GM19324 (cell line): Measurements from ENCODE around the gene TFRC.
"Not testable (repeated sequence)": the region's sequence is repeated elsewhere in the genome, so short reads cannot be mapped to it uniquely, and the experiment has no call there.

Experiments
- ATAC-seq: cut with Tn5 transposase; IDR thresholded peaks from one replicate; pipeline ENCODE4 v1.9.1; 2021; ENCODE audit warnings: mild to moderate bottlenecking, moderate library complexity; ENCODE audit not compliant: unreplicated experiment, low FRiP score

TFRC gene

GRCh38 chr3:196050597-196050996 lies 31.3 kb downstream of the TFRC start:
- ATAC-seq = no peak

DNA sequence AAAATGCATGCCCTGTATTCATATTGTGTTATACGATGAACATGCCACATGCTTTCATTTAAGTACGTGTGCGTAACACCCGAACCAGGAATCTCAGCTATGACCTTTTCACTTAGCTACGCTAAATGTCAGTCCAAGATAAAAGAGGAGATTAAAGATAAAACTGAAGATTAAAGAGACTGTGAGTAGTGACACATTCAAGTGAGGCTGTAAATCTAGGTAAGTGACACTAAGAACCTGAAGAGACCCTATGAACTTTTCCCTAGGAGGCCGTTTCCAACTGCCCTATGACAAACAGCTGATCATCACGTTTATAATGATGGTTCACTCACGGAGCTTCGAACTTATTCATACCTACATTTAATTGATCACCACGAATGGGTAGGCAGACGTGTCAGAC lies 32.2 kb downstream of the TFRC start:
- no peak for ATAC-seq

GRCh38 chr3:196048922-196049598 lies 32.8 kb downstream of the TFRC start:
- no peak for ATAC-seq

DNA sequence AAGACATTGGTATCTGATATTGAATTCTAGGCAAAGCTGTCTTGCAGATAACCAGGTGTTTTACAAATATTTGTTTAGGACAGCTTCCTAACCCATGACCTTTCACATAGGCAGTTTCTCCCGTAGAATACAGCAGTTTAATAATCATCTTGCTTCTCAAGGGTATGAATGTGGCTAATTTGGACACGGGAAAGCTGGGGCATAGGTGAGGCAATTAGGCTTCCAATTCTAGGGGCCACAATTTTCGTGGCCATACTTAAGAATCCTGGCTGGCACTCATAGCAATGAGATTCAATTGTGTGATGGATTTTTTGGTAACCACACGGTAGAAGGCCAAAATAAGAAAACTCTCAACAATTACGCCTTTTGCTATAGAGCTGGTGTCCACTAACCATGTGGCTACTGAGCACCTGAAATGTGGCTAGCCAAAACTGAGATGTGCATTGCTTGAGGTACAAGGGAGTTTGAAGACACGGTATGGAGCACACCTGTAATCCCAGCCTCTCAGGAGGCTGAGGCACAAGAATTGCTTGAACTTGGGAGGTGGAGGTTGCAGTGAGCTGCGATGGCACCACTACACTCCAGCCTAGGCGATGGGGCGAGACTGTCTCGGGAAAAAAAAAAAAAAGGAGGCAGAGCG lies 34.4 kb downstream of the TFRC start:
- no peak for ATAC-seq

GRCh38 chr3:196044513-196044912 lies 37.4 kb downstream of the TFRC start:
- no peak for ATAC-seq

- ATAC-seq = no peak
Measured at GRCh38 chr3:196042673-196043072, 39.2 kb downstream of the TFRC start.

DNA sequence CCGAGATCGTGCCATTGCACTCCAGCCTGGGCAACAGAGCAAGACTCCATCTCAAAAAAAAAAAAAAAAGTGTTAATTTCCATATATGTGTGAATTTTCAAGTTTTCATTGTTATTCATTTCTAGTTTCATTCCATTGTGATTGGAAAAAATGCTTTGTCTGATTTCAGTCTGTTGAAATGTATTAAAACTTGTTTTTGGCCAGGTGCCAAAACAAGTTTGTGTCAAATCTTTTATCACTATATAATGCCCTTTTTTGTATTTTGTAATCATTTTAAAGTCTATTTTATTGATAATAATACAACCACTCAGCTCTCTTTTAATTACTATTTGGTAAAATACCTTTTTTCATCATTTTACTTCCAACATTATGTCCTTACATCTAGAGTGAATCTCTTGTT lies 42.5 kb downstream of the TFRC start:
- ATAC-seq = no peak

- not testable (repeated sequence) for ATAC-seq
Measured at GRCh38 chr3:196026059-196026458, 55.8 kb downstream of the TFRC start.

DNA sequence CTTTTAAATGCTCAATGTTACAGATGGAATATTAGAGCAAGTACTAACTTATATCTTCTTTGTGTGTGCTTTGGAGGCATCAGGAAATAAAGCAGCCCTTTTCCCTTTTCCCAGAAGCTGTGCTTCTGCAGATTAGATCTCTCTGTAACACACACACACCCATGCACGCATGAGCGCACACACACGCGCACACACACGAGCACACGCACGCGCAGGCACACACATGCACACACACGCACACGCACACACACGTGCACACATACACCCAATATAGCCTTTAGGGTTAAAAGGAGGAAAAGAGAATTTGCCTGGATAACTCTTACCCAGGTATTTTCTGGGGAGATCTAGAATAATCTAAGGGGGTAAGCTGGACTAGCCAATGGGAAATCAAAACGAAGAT lies 56.9 kb downstream of the TFRC start:
- no peak for ATAC-seq

DNA sequence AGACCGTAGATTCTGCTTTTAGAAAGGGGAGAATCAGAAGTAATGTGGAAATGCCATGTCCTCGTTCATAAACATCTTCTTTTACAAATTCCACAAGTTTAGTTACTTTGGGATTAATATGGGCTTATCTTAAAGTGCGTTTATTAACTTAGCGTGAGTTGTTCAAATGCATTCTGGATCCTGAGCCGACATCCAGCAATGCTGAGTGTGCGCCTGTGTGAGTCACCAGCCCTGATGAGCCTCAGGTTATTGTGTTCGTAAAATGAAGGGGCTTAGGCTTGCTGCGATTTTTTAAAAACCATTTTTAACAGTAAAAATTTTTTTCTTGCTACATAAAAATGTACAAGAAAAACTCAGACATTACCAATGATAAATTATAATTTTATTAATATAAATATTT lies 57.9 kb downstream of the TFRC start:
- no peak for ATAC-seq

DNA sequence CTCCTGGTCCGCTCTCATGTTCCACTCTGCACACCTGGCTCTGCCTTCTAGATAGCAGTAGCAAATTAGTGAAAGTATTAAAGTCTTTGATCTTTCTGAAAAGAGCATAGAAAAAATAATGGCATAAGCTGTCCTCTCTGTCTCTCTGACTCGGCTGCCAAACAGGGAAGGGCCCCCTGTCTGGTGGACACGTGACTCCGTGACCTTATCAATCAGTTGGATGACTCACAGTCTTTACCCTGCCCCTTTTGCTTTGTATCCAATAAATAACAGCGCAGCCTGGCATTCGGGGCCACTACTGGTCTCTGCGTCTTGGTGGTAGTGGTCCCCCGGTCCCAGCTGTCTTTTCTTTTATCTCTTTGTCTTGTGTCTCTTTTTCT lies 59.4 kb downstream of the TFRC start:
- ATAC-seq = not testable (repeated sequence)

DNA sequence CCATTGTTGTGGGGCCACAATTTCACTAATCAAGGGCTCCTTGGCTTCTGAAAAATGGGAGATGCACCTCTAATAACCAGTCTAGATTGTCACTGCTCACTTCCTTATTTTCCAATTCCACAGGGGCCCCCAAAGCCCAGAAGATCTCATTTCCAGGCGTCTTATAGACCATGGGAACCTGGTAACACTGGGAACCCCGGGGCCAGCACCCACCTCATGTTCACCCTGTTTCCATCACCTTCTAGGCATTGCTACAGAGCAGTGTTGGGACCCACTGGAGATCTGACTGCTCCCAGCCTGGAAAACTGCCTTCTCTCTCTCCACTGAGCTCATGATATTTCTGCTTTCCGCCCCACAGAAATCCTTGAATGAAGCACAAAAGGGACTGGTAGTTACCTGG lies 61.5 kb downstream of the TFRC start:
- ATAC-seq = no peak

- ATAC-seq = not testable (repeated sequence)
Measured at GRCh38 chr3:196019576-196019975, 62.3 kb downstream of the TFRC start.

DNA sequence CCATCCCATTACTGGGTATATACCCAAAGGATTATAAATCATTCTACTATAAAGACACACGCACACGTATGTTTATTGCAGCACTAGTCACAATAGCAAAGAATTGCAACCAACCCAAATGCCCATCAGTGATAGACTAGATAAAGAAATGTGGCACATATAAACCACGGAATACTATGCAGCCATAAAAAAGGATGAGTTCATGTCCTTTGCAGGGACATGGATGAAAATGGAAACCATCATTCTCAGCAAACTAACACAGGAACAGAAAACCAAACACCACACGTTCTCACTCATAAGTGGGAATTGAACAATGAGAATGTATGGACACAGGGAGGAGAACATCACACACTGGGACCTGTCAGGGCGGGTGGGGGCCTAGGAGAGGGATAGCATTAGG lies 63.7 kb downstream of the TFRC start:
- not testable (repeated sequence) for ATAC-seq

- ATAC-seq = no peak
Measured at GRCh38 chr3:196016485-196016884, 65.4 kb downstream of the TFRC start.

DNA sequence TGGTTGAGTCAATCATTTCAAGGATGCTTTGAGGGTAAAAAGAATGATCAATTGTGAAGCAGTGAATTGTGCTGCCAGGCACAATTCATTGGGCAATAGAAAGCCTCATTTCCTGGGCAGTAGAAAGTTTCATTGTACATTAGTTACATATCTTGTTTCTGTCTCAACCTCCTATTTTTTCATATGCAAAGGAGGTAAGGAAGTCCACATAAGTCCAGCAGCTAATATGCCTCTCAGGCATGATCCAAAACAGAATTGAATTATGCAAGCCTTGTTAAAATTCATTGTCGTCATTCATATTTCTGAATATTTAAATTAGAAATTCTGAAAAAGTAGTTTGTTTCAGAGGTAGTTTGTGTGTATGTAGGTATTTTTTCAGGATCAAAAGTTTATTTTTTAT lies 65.8 kb downstream of the TFRC start:
- no peak for ATAC-seq

GRCh38 chr3:196013587-196014487 lies 68.1 kb downstream of the TFRC start:
- ATAC-seq = no peak

DNA sequence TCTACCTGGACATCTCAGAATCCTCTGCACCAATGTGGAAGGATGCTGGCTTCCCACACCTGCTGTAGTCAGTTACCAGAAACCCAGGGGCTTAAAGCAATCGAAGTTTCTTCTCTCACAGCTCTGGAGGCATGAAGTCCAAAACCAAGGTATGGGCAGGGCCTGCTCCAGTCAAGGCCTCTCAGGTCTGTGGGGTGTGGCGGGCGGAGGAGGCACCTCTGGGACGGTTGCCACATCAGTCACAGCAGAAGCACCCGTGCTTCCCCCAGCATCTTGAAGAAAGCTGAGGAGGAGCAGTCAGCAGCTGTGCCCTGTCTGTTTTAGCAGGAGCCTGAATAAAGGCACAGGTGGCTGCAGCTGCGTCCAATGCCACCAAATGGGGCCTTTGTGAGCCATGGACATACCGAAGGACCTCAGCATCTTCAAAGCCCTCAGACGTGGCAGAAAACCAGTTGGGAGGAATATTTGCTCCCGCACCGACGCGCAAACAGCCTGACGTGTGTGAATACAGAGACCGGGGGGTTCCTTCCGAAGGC lies 68.9 kb downstream of the TFRC start:
- ATAC-seq = no peak

DNA sequence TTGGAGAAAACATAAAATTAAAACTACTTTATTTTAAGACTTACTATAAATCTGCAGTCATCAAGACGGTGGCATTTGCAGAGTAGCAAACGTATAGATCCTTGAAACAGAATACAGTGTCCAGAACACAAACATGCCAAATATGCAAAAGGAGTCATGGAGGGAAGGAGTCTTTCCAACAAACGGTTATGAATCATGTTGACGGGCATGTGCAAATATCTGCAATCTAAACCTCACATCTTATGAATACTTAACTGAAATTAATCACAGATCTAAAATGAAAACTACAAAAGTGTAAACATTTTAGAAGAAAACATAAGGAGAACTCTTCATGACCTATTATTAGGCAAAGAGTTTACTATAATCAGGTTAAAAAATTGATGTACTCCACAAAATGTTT lies 69.4 kb downstream of the TFRC start:
- ATAC-seq = no peak

GRCh38 chr3:196009456-196009855 lies 72.4 kb downstream of the TFRC start:
- no peak for ATAC-seq

GRCh38 chr3:196008929-196009328 lies 73.0 kb downstream of the TFRC start:
- no peak for ATAC-seq
